ENCODE results near the gene RPL7L1. TPM values are rescaled to one million over a fixed set of nuclear protein-coding genes. Genes with fewer than 3 reads are reported as not detected.

RPL7L1 gene
- total and polyA plus RNA-seq, 2 of the 13 experiments (the other 11 are each of a cell fraction or from before 2014, with no cell fraction given): 51.6 to 179 TPM

GRCh38 chr6:42890311-42891198 is 11.1 kb downstream of the RPL7L1 start (continued):
- TF ChIP-seq CSRNP2 (CRISPR knock-in tag; conservative IDR thresholded peaks at IDR 0.05; ENCODE audit: low read depth): peak; percentile 82; the same call in 1 of the 2 replicates
- no peak for TF ChIP-seq ZFP62 (CRISPR knock-in tag; IDR thresholded peaks at IDR 0.05)
- 0 out of 2 replicates have a peak, but pooled peaks have one; percentile 38 for TF ChIP-seq GATA4 (IDR thresholded peaks at IDR 0.05; ENCODE audit: borderline replicate concordance, low read depth)
- TF ChIP-seq ZNF709 (CRISPR knock-in tag; IDR thresholded peaks at IDR 0.05): peak; percentile 99
- no peak for TF ChIP-seq HNF4G (IDR thresholded peaks at IDR 0.05; ENCODE audit: borderline replicate concordance, low read depth, low read length)
- 0 out of 2 replicates have a peak, but pooled peaks have one; percentile 9 for TF ChIP-seq HNF4G (CRISPR knock-in tag; IDR thresholded peaks at IDR 0.05; ENCODE audit: borderline replicate concordance, low read depth)
- TF ChIP-seq IRF2 (CRISPR knock-in tag; IDR thresholded peaks at IDR 0.05): peak; percentile 57
- TF ChIP-seq ZBTB37 (CRISPR knock-in tag; IDR thresholded peaks at IDR 0.05): peak; percentile 71
- peak; percentile 63 for TF ChIP-seq YY1 (IDR thresholded peaks at IDR 0.05; ENCODE audit: insufficient read depth, insufficient replicate concordance, low read depth, low read length)
- TF ChIP-seq ELF1 (CRISPR knock-in tag; IDR thresholded peaks at IDR 0.05): peak; percentile 98
- TF ChIP-seq MLLT10 (CRISPR knock-in tag; IDR thresholded peaks at IDR 0.05): no peak
- TF ChIP-seq MIXL1 (CRISPR knock-in tag; IDR thresholded peaks at IDR 0.05): peak; percentile 63
- 0 out of 2 replicates have a peak, but pooled peaks have one; percentile 83 for TF ChIP-seq ZNF660 (CRISPR knock-in tag; IDR thresholded peaks at IDR 0.05; ENCODE audit: borderline replicate concordance, low read depth)
- TF ChIP-seq CBX2 (IDR thresholded peaks at IDR 0.05; ENCODE audit: low read depth, low read length): no peak
- no peak for TF ChIP-seq CBX2 (CRISPR knock-in tag; IDR thresholded peaks at IDR 0.05; ENCODE audit: low read depth)
- peak; percentile 76; the same call in 1 of the 2 replicates for TF ChIP-seq ZZZ3 (CRISPR knock-in tag; IDR thresholded peaks at IDR 0.05; ENCODE audit: borderline replicate concordance)
- peak; percentile 74; the same call in 1 of the 2 replicates for TF ChIP-seq SOX13 (IDR thresholded peaks at IDR 0.05)
- TF ChIP-seq SOX13 (CRISPR knock-in tag; conservative IDR thresholded peaks at IDR 0.05 in 1 of 2, IDR thresholded peaks at IDR 0.05 in 1 of 2): peak; percentile 40 to 92
- peak; percentile 37; the same call in 1 of the 2 replicates for TF ChIP-seq FOXO1 (CRISPR knock-in tag; IDR thresholded peaks at IDR 0.05)
- TF ChIP-seq ZNF530 (CRISPR knock-in tag; IDR thresholded peaks at IDR 0.05; ENCODE audit: low read depth): no peak
- TF ChIP-seq ZNF788 (CRISPR knock-in tag; IDR thresholded peaks at IDR 0.05; ENCODE audit: borderline replicate concordance): peak; percentile 96
- peak; percentile 77; the same call in 1 of the 2 replicates for TF ChIP-seq JUN (CRISPR knock-in tag; IDR thresholded peaks at IDR 0.05)
- peak; percentile 97; the same call in 1 of the 2 replicates for TF ChIP-seq TIGD3 (CRISPR knock-in tag; IDR thresholded peaks at IDR 0.05; ENCODE audit: borderline replicate concordance)
